K562 (cell line): ENCODE results near the gene PARD3. TPM values are rescaled to one million over a fixed set of nuclear protein-coding genes. Genes with fewer than 3 reads are reported as not detected.

ENCODE experiments used
- ATAC-seq: fragments of 200-7000 bp; cut with Tn5 transposase; 3 replicates; pipeline ENCODE4 v1.9.1; 2020; ENCODE audit warnings: moderate library complexity
- BruUV-seq: library from RNA; stranded (reverse); fragments of 400-500 nt; replicated peaks from 2 replicates; lab custom pipeline; 2021; lab: Mats Ljungman, UMichigan
- CTCF ChIA-PET: fragments of 300-600 bp; formaldehyde crosslinking; extraction: SDS; loops from one replicate; lab custom pipeline; 2021; ENCODE audit warnings: low intra/inter-chr PET ratio; lab: Yijun Ruan, JAX
- POLR2A ChIA-PET: fragments of 300-600, 350-650 bp; sonication (Branson Sonifier 250); formaldehyde crosslinking; extraction: SDS; loops from one replicate; lab custom pipeline; 2021; ENCODE audit warnings: antibody characterized with exemption, inconsistent platforms; lab: Yijun Ruan, JAX
- DNase-seq, 4 experiments: peaks; one replicate each; pipeline versions ENCODE4 v3.0.0 to v3.0.0-alpha.2; 2011 to 2018; ENCODE audit warnings: low spot score in 3 of 4, mixed read lengths in 3 of 4; ENCODE audit errors: extremely low read depth in 1 of 4
- FAIRE-seq: peaks from 2 replicates; lab custom pipeline; 2011; peaks lifted over from hg19 to GRCh38; lab: Jason Lieb, UNC
- H2AFZ ChIP-seq: 2 replicates; pipeline ENCODE4 v1.6.0; 2011; ENCODE audit warnings: low read depth, low read length, control low read depth, inconsistent platforms
- H3K27ac ChIP-seq: fragments of 200-600 bp; 3 replicates; pipeline ENCODE4 v1.8.0; 2011; ENCODE audit warnings: low read depth, mild to moderate bottlenecking, control low read depth, inconsistent platforms, low read length, moderate library complexity, mixed read lengths; ENCODE audit errors: extremely low read depth
- H3K27me3 ChIP-seq, 2 experiments: fragments of 300-600 bp in 1 of 2; 2 replicates in 1 of 2; 3 replicates in 1 of 2; pipeline versions ENCODE4 v1.6.0 to v1.8.0; 2011; ENCODE audit warnings: inconsistent platforms in 2 of 2, low read length in 2 of 2, mild to moderate bottlenecking in 1 of 2, mixed read lengths in 1 of 2, moderate library complexity in 1 of 2; ENCODE audit not compliant: control insufficient read depth in 2 of 2, insufficient read depth in 2 of 2
- H3K36me3 ChIP-seq: fragments of 300-600 bp; 3 replicates; pipeline ENCODE4 v1.8.0; 2011; ENCODE audit warnings: mild to moderate bottlenecking, low read length, inconsistent platforms; ENCODE audit not compliant: control insufficient read depth, insufficient read depth
- H3K4me1 ChIP-seq, 2 experiments: fragments of 200-600 bp in 1 of 2; replicated peaks in 1 of 2; 2 replicates in 1 of 2; 3 replicates in 1 of 2; pipeline versions ENCODE4 v1.5.1 to v1.8.0; 2011; ENCODE audit warnings: inconsistent platforms in 2 of 2, low read length in 2 of 2, mild to moderate bottlenecking in 1 of 2, mixed read lengths in 1 of 2, moderate library complexity in 1 of 2; ENCODE audit not compliant: control insufficient read depth in 2 of 2, insufficient read depth in 2 of 2
- H3K4me2 ChIP-seq: 2 replicates; pipeline ENCODE4 v1.6.1; 2011; ENCODE audit warnings: low read length, control low read depth, inconsistent platforms, mixed read lengths; ENCODE audit not compliant: insufficient read depth
- H3K4me3 ChIP-seq: fragments of 200-600 bp; sonication (generic), shearing (Covaris generic); 2 replicates; pipeline ENCODE4 v1.5.1; 2016; ENCODE audit warnings: control low read depth, inconsistent platforms
- H3K79me2 ChIP-seq: fragments of 200-600 bp; 3 replicates; pipeline ENCODE4 v1.8.0; 2011; ENCODE audit warnings: low read length, inconsistent platforms; ENCODE audit not compliant: control insufficient read depth, insufficient read depth
- H3K9ac ChIP-seq, 2 experiments: 2 replicates each; pipeline versions ENCODE4 v1.6.0 to v1.6.1; 2011; ENCODE audit warnings: low read depth in 2 of 2, low read length in 2 of 2, control low read depth in 1 of 2, inconsistent platforms in 1 of 2, mild to moderate bottlenecking in 1 of 2, mixed read lengths in 1 of 2; ENCODE audit not compliant: insufficient read depth in 1 of 2
- H3K9me1 ChIP-seq: one replicate; pipeline ENCODE4 v1.6.0; 2011; ENCODE audit warnings: inconsistent platforms, mild to moderate bottlenecking, low read length, moderate library complexity; ENCODE audit not compliant: control insufficient read depth, insufficient read depth
- H3K9me3 ChIP-seq: replicated peaks from 2 replicates; pipeline ENCODE4 v1.5.1; 2011; ENCODE audit warnings: low read depth, low read length, inconsistent platforms; ENCODE audit not compliant: control insufficient read depth, insufficient read depth
- H4K20me1 ChIP-seq: replicated peaks from 2 replicates; pipeline ENCODE4 v1.6.1; 2011; ENCODE audit warnings: low read length, inconsistent platforms, mixed read lengths; ENCODE audit not compliant: control insufficient read depth, insufficient read depth
- CHCHD3 ChIP-seq: fragments of 250-450 bp; sonication (Bioruptor Pico); IDR thresholded peaks from 2 replicates; pipeline ENCODE4 v2.1.2; 2022; ENCODE audit warnings: mild to moderate bottlenecking
- NFE2 ChIP-seq: IDR thresholded peaks from 2 replicates; pipeline ENCODE4 v1.6.1; 2014; ENCODE audit warnings: antibody characterized with exemption, low read depth
- NFYB ChIP-seq: IDR thresholded peaks from 2 replicates; pipeline ENCODE4 v1.6.1; 2011; ENCODE audit warnings: mild to moderate bottlenecking, moderate library complexity; ENCODE audit not compliant: insufficient read length; ENCODE audit errors: extremely low read depth
- NRF1 ChIP-seq, 2 experiments: fragments of 450-650 bp; IDR thresholded peaks in 1 of 2; conservative IDR thresholded peaks in 1 of 2; 2 replicates each; pipeline ENCODE4 v1.6.1; 2014; ENCODE audit warnings: mild to moderate bottlenecking in 2 of 2
- PYGO2 ChIP-seq: fragments of 450-650 bp; IDR thresholded peaks from 2 replicates; pipeline ENCODE4 v1.6.1; 2016; ENCODE audit warnings: mild to moderate bottlenecking, missing genetic modification characterization, moderate library complexity, missing compliant biosample characterization
- TAL1 ChIP-seq: fragments of 450-650 bp; IDR thresholded peaks from 2 replicates; pipeline ENCODE4 v1.6.1; 2016; ENCODE audit warnings: mild to moderate bottlenecking
- WGBS: fragments of 100-300 bp; shearing (Covaris generic); methylation state at CpG from one replicate; pipeline ENCODE4 v1.1.6; 2016; ENCODE audit warnings: low coverage, mixed read lengths; ENCODE audit not compliant: insufficient coverage; ENCODE audit errors: missing lambda C conversion rate; 5-methylcytosine and 5-hydroxymethylcytosine counted together
- in situ Hi-C: fragments of 300-500 bp; cut with MboI; formaldehyde crosslinking; loops from 4 replicates; pipeline ENCODE4 v1.15.0; 2018; ENCODE audit warnings: inconsistent platforms, mixed read lengths
- intact Hi-C: fragments of 100-400 bp; cut with micrococcal nuclease; formaldehyde crosslinking; loops from 2 replicates; pipeline ENCODE4 v1.14.2; 2022
- polyA plus RNA-seq, 8 experiments: library from polyadenylated mRNA; depleted of rRNA in 4 of 8; stranded (reverse) in 5 of 8; unstranded in 3 of 8; fragments of >200 nt; fragmentation: Nextera tagmentation in 2 of 8; fragmentation: Illumina TruSeq in 1 of 8; extraction: Ambion mirVana in 2 of 8; extraction: Trizol in 1 of 8; gene quantifications; 2 replicates each; pipeline versions ENCODE4 v1.2.1 to v1.2.3, GENCODE V29; 2011 to 2014; ENCODE audit warnings: inconsistent platforms in 1 of 8, missing spikeins in 1 of 8
- total RNA-seq, 7 experiments: library from RNA; depleted of rRNA in 6 of 7; stranded (reverse); fragments of >200 nt in 6 of 7; fragmentation: Illumina TruSeq in 2 of 7; extraction: Trizol in 2 of 7; gene quantifications; 2 replicates each; pipeline versions ENCODE4 v1.2.1 to v1.2.3, GENCODE V29; 2011 to 2021; ENCODE audit warnings: low replicate concordance in 1 of 7
- TF ChIP-seq, protein P1 (sequence below): fragments of 450-650 bp; IDR thresholded peaks from 2 replicates; pipeline ENCODE4 v1.6.1; 2016; ENCODE audit warnings: mild to moderate bottlenecking
- TF ChIP-seq, protein P2 (sequence below): fragments of 150-350 bp; IDR thresholded peaks from 2 replicates; pipeline ENCODE4 v1.6.1; 2014; ENCODE audit warnings: low read depth, mild to moderate bottlenecking, low read length, borderline replicate concordance

PARD3 gene
- total and polyA plus RNA-seq, 9 of the 15 experiments (the other 6 are each of a cell fraction or from before 2014, with no cell fraction given) = 2.7 to 11.7 (median 7.7) TPM

DNA sequence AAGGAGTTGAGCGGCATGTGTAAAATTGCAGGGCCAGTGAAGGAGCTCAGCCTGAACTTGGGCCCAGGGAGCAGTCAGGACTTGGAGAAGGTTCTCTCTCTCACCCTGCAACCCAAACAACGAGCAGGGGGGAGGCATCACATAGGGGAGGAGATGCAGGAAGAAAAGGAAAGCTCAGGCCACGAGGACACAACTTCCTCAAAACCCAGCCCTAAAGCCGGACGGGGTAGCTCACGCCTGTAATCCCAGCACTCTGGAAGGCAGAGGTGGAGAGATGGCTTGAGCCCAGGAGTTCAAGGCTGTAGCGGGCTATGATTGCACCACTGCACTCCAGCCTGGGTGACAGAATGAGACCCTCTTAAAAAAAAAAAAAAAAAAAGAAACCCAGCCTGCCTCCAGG is 629.1 kb downstream of the PARD3 start:
- Histone ChIP-seq H3K4me1 (no peaks in the 10 kb centered on the region), H3K4me3 (no peak overlapping the region), H4K20me1 (no peaks in the 10 kb centered on the region), H3K9ac (no peak overlapping the region), H2AFZ (no peak overlapping the region), H3K4me2 (no peak overlapping the region), H3K27ac (no peak overlapping the region), H3K27me3 (peaks cover 0 to 10% of the 10 kb centered on the region in 2 experiments; a peak in 1 of 5 replicates), H3K9me3 (no peaks in the 10 kb centered on the region), H3K36me3 (no peaks in the 10 kb centered on the region), H3K79me2 (no peaks in the 10 kb centered on the region), H3K9me1 (no peaks in the 10 kb centered on the region)
- intact Hi-C loops = no loop called here
- no peak for ATAC-seq
- CTCF ChIA-PET = no interaction called here
- WGBS = 0% methylated on average over 7 of the region's 7 CpGs
- TF ChIP-seq NFE2 (no peak), NFYB (no peak), CHCHD3 (CRISPR knock-in tag) (no peak), TAL1 (no peak), NRF1 (conservative IDR thresholded peaks at IDR 0.05 in 1 of 2, IDR thresholded peaks at IDR 0.05 in 1 of 2) (no peak), PYGO2 (tag) (no peak)
- TF ChIP-seq, protein P1, sequence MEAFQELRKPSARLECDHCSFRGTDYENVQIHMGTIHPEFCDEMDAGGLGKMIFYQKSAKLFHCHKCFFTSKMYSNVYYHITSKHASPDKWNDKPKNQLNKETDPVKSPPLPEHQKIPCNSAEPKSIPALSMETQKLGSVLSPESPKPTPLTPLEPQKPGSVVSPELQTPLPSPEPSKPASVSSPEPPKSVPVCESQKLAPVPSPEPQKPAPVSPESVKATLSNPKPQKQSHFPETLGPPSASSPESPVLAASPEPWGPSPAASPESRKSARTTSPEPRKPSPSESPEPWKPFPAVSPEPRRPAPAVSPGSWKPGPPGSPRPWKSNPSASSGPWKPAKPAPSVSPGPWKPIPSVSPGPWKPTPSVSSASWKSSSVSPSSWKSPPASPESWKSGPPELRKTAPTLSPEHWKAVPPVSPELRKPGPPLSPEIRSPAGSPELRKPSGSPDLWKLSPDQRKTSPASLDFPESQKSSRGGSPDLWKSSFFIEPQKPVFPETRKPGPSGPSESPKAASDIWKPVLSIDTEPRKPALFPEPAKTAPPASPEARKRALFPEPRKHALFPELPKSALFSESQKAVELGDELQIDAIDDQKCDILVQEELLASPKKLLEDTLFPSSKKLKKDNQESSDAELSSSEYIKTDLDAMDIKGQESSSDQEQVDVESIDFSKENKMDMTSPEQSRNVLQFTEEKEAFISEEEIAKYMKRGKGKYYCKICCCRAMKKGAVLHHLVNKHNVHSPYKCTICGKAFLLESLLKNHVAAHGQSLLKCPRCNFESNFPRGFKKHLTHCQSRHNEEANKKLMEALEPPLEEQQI = no peak
- TF ChIP-seq, protein P2, sequence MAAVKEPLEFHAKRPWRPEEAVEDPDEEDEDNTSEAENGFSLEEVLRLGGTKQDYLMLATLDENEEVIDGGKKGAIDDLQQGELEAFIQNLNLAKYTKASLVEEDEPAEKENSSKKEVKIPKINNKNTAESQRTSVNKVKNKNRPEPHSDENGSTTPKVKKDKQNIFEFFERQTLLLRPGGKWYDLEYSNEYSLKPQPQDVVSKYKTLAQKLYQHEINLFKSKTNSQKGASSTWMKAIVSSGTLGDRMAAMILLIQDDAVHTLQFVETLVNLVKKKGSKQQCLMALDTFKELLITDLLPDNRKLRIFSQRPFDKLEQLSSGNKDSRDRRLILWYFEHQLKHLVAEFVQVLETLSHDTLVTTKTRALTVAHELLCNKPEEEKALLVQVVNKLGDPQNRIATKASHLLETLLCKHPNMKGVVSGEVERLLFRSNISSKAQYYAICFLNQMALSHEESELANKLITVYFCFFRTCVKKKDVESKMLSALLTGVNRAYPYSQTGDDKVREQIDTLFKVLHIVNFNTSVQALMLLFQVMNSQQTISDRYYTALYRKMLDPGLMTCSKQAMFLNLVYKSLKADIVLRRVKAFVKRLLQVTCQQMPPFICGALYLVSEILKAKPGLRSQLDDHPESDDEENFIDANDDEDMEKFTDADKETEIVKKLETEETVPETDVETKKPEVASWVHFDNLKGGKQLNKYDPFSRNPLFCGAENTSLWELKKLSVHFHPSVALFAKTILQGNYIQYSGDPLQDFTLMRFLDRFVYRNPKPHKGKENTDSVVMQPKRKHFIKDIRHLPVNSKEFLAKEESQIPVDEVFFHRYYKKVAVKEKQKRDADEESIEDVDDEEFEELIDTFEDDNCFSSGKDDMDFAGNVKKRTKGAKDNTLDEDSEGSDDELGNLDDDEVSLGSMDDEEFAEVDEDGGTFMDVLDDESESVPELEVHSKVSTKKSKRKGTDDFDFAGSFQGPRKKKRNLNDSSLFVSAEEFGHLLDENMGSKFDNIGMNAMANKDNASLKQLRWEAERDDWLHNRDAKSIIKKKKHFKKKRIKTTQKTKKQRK = no peak
- POLR2A ChIA-PET = interaction anchor here (0.6 kb wide), 1 partner anchor 52 kb away, joined by 3 read pairs; no protein-coding TSS in a partner anchor
- BruUV-seq = no TSS peak
- FAIRE-seq = no peak
- no peak for DNase-seq
- in situ Hi-C loops = no loop called here
